Activated naive CD8-positive, alpha-beta T cell treated with anti-CD3 and anti-CD28 coated beads, Interleukin-2, amount 50 U/mL, for 24 hours (primary cell): ENCODE results near the gene MPZL3.

Experiments used
- ATAC-seq: fragments of 150-1000 bp; cut with Tn5 transposase; one replicate; pipeline ENCODE4 v1.10.0; 2021
- DNase-seq: peaks from one replicate; pipeline ENCODE4 v3.0.0; 2021
- H3K27ac Mint-ChIP-seq: one replicate; pipeline ENCODE4 v1.8.0; 2021; ENCODE audit warnings: mild to moderate bottlenecking, mixed read lengths
- H3K27me3 Mint-ChIP-seq: one replicate; pipeline ENCODE4 v1.8.0; 2021; ENCODE audit warnings: mixed read lengths
- H3K36me3 Mint-ChIP-seq: one replicate; pipeline ENCODE4 v1.8.0; 2021; ENCODE audit warnings: low read depth, mixed read lengths
- H3K4me1 Mint-ChIP-seq: one replicate; pipeline ENCODE4 v1.8.0; 2021; ENCODE audit warnings: mixed read lengths
- H3K4me3 Mint-ChIP-seq: one replicate; pipeline ENCODE4 v1.8.0; 2021; ENCODE audit warnings: mild to moderate bottlenecking, moderate library complexity, mixed read lengths
- H3K9me3 Mint-ChIP-seq: one replicate; pipeline ENCODE4 v1.8.0; 2021; ENCODE audit warnings: mixed read lengths

MPZL3 gene

GRCh38 chr11:118251858-118252652 lies at the start of gene MPZL3:
Gene MPZL3, minus strand, starts transcription at chr11:118252365. Its CDS starts 71 bp downstream, at chr11:118252294.
- peak within 1 kb of the TSS; percentile 89 for H3K4me3 Mint-ChIP-seq
- DNase-seq: peak; percentile 81
- ATAC-seq: peak; percentile 69
- H3K27me3 Mint-ChIP-seq: no peaks in the 10 kb centered on the region
- H3K4me1 Mint-ChIP-seq: peaks cover 53% of the 10 kb centered on the region
- H3K9me3 Mint-ChIP-seq: no peaks in the 10 kb centered on the region
- H3K27ac Mint-ChIP-seq: peak within 1 kb of the TSS; percentile 92
- peaks cover 20% of the 10 kb centered on the region for H3K36me3 Mint-ChIP-seq

GRCh38 chr11:118301600-118302195 lies 49.5 kb upstream of the MPZL3 start:
- peaks cover 18% of the 10 kb centered on the region for H3K36me3 Mint-ChIP-seq
- no peak for DNase-seq
- no peak for ATAC-seq
- H3K4me1 Mint-ChIP-seq: peaks cover 50% of the 10 kb centered on the region
- no peaks in the 10 kb centered on the region for H3K9me3 Mint-ChIP-seq
- peak overlapping the region; percentile 53 for H3K27ac Mint-ChIP-seq
- no peak overlapping the region for H3K4me3 Mint-ChIP-seq
- no peaks in the 10 kb centered on the region for H3K27me3 Mint-ChIP-seq

- H3K4me1 Mint-ChIP-seq: peaks cover 24% of the 10 kb centered on the region
- H3K4me3 Mint-ChIP-seq: no peak overlapping the region
- DNase-seq: peak; percentile 36
- ATAC-seq: peak; percentile 82
- no peaks in the 10 kb centered on the region for H3K27me3 Mint-ChIP-seq
- H3K27ac Mint-ChIP-seq: peak overlapping the region; percentile 57
- H3K36me3 Mint-ChIP-seq: no peaks in the 10 kb centered on the region
- H3K9me3 Mint-ChIP-seq: no peaks in the 10 kb centered on the region
These were observed 43.8 kb upstream of the MPZL3 start for GRCh38 chr11:118295815-118296454.

- Mint-ChIP-seq H3K36me3 (peaks cover 1% of the 10 kb centered on the region), H3K4me3 (no peak overlapping the region), H3K4me1 (peaks cover 28% of the 10 kb centered on the region), H3K27ac (no peak overlapping the region), H3K9me3 (no peaks in the 10 kb centered on the region), H3K27me3 (no peaks in the 10 kb centered on the region)
- no peak for DNase-seq
- no peak for ATAC-seq
These were observed 43.0 kb upstream of the MPZL3 start for GRCh38 chr11:118295199-118295598.

GRCh38 chr11:118294053-118294452 lies 41.9 kb upstream of the MPZL3 start:
- no peak overlapping the region for H3K27ac Mint-ChIP-seq
- ATAC-seq (no peak), DNase-seq (no peak)
- no peak overlapping the region for H3K4me3 Mint-ChIP-seq
- H3K27me3 Mint-ChIP-seq: no peaks in the 10 kb centered on the region
- H3K4me1 Mint-ChIP-seq: peaks cover 35% of the 10 kb centered on the region
- H3K36me3 Mint-ChIP-seq: peaks cover 3% of the 10 kb centered on the region
- peaks cover 8% of the 10 kb centered on the region for H3K9me3 Mint-ChIP-seq

- no peak overlapping the region for H3K27ac Mint-ChIP-seq
- peaks cover 3% of the 10 kb centered on the region for H3K36me3 Mint-ChIP-seq
- H3K9me3 Mint-ChIP-seq: peaks cover 8% of the 10 kb centered on the region
- H3K4me3 Mint-ChIP-seq: no peak overlapping the region
- ATAC-seq (no peak), DNase-seq (no peak)
- H3K4me1 Mint-ChIP-seq: peaks cover 42% of the 10 kb centered on the region
- H3K27me3 Mint-ChIP-seq: no peaks in the 10 kb centered on the region
These were observed 39.4 kb upstream of the MPZL3 start for GRCh38 chr11:118291477-118292135.

- H3K36me3 Mint-ChIP-seq: peaks cover 3% of the 10 kb centered on the region
- no peaks in the 10 kb centered on the region for H3K27me3 Mint-ChIP-seq
- peaks cover 8% of the 10 kb centered on the region for H3K9me3 Mint-ChIP-seq
- peak; percentile 66 for ATAC-seq
- H3K27ac Mint-ChIP-seq: peak overlapping the region; percentile 43
- H3K4me1 Mint-ChIP-seq: peaks cover 43% of the 10 kb centered on the region
- H3K4me3 Mint-ChIP-seq: no peak overlapping the region
- peak; percentile 36 for DNase-seq
These were observed 38.8 kb upstream of the MPZL3 start for GRCh38 chr11:118290923-118291322.

GRCh38 chr11:118289401-118289800 lies 37.2 kb upstream of the MPZL3 start:
- H3K4me1 Mint-ChIP-seq: peaks cover 39% of the 10 kb centered on the region
- ATAC-seq: no peak

GRCh38 chr11:118287006-118287405 lies 34.8 kb upstream of the MPZL3 start:
- no peak for DNase-seq
- Mint-ChIP-seq H3K4me3 (no peak overlapping the region), H3K4me1 (peaks cover 49% of the 10 kb centered on the region), H3K9me3 (peaks cover 8% of the 10 kb centered on the region), H3K27ac (peak overlapping the region; percentile 64), H3K27me3 (no peaks in the 10 kb centered on the region), H3K36me3 (peaks cover 3% of the 10 kb centered on the region)
- peak; percentile 95 for ATAC-seq

More at GRCh38 chr11:118289401-118289800, 37.2 kb upstream of the MPZL3 start:
- no peak overlapping the region for H3K27ac Mint-ChIP-seq
- H3K9me3 Mint-ChIP-seq: peaks cover 8% of the 10 kb centered on the region
- H3K36me3 Mint-ChIP-seq: peaks cover 3% of the 10 kb centered on the region
- H3K4me3 Mint-ChIP-seq: no peak overlapping the region
- DNase-seq: no peak
- H3K27me3 Mint-ChIP-seq: no peaks in the 10 kb centered on the region

GRCh38 chr11:118286545-118286944 lies 34.4 kb upstream of the MPZL3 start:
- ATAC-seq (peak; percentile 10), DNase-seq (no peak)
- peak overlapping the region; percentile 1 for H3K27ac Mint-ChIP-seq
- no peak overlapping the region for H3K4me3 Mint-ChIP-seq
- peaks cover 51% of the 10 kb centered on the region for H3K4me1 Mint-ChIP-seq
- H3K9me3 Mint-ChIP-seq: peaks cover 8% of the 10 kb centered on the region
- H3K36me3 Mint-ChIP-seq: peaks cover 3% of the 10 kb centered on the region
- no peaks in the 10 kb centered on the region for H3K27me3 Mint-ChIP-seq

- no peak overlapping the region for H3K27ac Mint-ChIP-seq
- no peak overlapping the region for H3K4me3 Mint-ChIP-seq
- H3K36me3 Mint-ChIP-seq: no peaks in the 10 kb centered on the region
- H3K9me3 Mint-ChIP-seq: no peaks in the 10 kb centered on the region
- ATAC-seq (no peak), DNase-seq (no peak)
- peaks cover 40% of the 10 kb centered on the region for H3K4me1 Mint-ChIP-seq
- no peaks in the 10 kb centered on the region for H3K27me3 Mint-ChIP-seq
These were observed 31.7 kb upstream of the MPZL3 start for GRCh38 chr11:118283756-118284350.

GRCh38 chr11:118283037-118283636 lies 31.0 kb upstream of the MPZL3 start:
- no peaks in the 10 kb centered on the region for H3K9me3 Mint-ChIP-seq
- H3K36me3 Mint-ChIP-seq: no peaks in the 10 kb centered on the region
- H3K4me3 Mint-ChIP-seq: no peak overlapping the region
- DNase-seq (no peak), ATAC-seq (no peak)
- H3K27ac Mint-ChIP-seq: no peak overlapping the region
- H3K4me1 Mint-ChIP-seq: peaks cover 40% of the 10 kb centered on the region
- no peaks in the 10 kb centered on the region for H3K27me3 Mint-ChIP-seq

GRCh38 chr11:118282606-118283005 lies 30.4 kb upstream of the MPZL3 start:
- Mint-ChIP-seq H3K4me1 (peaks cover 40% of the 10 kb centered on the region), H3K27ac (no peak overlapping the region)

GRCh38 chr11:118281284-118281683 lies 29.1 kb upstream of the MPZL3 start:
- Mint-ChIP-seq H3K27me3 (no peaks in the 10 kb centered on the region), H3K36me3 (no peaks in the 10 kb centered on the region), H3K9me3 (no peaks in the 10 kb centered on the region), H3K4me3 (peak overlapping the region; percentile 10), H3K27ac (peak overlapping the region; percentile 13), H3K4me1 (peaks cover 42% of the 10 kb centered on the region)
- ATAC-seq (peak; percentile 30), DNase-seq (no peak)

More at GRCh38 chr11:118282606-118283005, 30.4 kb upstream of the MPZL3 start:
- H3K36me3 Mint-ChIP-seq: no peaks in the 10 kb centered on the region
- no peak overlapping the region for H3K4me3 Mint-ChIP-seq
- no peaks in the 10 kb centered on the region for H3K27me3 Mint-ChIP-seq
- ATAC-seq (no peak), DNase-seq (no peak)
- H3K9me3 Mint-ChIP-seq: no peaks in the 10 kb centered on the region
